ENCODE data around the gene ALG11.

The ALG11 gene, protein sequence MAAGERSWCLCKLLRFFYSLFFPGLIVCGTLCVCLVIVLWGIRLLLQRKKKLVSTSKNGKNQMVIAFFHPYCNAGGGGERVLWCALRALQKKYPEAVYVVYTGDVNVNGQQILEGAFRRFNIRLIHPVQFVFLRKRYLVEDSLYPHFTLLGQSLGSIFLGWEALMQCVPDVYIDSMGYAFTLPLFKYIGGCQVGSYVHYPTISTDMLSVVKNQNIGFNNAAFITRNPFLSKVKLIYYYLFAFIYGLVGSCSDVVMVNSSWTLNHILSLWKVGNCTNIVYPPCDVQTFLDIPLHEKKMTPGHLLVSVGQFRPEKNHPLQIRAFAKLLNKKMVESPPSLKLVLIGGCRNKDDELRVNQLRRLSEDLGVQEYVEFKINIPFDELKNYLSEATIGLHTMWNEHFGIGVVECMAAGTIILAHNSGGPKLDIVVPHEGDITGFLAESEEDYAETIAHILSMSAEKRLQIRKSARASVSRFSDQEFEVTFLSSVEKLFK

DNA sequence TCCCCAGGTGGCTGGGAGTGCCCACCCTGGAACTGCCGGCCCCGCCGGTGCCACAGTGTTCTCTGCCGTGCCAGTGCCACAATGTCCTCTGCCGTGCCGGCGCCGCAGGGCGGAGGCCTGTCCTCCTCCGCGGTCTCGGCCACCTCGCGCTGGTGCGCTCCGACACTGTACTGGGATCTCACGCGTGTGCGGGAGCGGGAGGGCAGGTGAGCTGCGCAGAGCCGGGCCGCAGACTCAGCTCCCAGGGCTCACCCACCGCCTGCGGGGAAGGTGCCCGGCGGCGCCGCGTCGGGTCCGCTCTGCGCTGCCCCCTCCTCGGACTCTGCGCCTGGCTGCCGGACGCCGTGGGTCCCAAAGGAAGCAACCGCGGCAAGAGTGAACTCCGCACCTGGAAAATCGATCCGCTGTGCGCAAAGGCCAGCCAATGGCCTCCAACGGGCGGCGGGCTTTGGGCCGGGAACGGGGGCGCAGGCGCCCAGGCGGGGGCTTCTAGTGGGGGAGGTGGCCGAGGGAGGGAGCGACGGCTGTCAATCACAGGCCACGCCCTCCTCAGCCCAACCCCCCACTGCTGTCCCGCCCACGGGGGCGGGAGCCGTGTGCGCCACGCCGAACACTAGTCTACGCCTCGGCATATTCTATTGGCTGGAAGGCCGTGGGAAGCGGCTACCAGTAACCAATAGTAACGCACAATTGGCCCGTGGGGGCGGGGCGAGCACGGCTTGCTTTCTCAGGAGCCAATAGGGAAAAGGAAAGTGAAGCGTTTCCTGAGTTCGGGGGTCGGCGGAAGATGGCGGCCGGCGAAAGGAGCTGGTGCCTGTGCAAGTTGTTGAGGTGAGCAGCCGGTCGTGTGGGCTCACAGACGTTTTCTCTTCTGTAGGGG, at the start of gene ALG11:
Gene ALG11 (plus strand): TSS at position 767 of the 880 bp plus-strand sequence. CDS start 21 bp downstream, at position 788.
- TF ChIP-seq GATA3 (IDR thresholded peaks at IDR 0.05; ENCODE audit: low read depth, low read length) (no peak), GATA2 (IDR thresholded peaks at IDR 0.05; ENCODE audit: low read depth, low read length) (no peak)

DNA sequence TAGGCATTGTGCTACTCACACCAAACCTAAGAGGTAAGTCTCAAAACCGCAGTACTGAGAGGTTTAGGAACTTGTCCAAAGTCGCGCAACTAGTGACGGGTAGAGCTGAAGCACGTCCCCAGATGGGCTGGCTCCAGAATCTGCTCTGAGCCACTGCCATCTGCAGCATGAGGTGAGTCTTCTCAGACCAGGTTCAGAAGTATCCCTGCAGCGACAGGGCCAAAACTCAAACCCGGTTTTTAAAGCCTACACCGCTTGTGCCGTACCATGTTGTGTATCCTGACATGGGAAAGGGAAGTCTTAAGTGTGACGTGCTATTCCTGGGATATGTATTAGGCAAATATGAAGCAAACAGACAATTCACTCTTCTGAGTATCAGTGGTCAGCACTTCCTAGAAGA, 46.0 kb upstream of the ALG11 start:
- TF ChIP-seq GATA2 (IDR thresholded peaks at IDR 0.05; ENCODE audit: low read depth, low read length) (no peak), GATA3 (IDR thresholded peaks at IDR 0.05; ENCODE audit: low read depth, low read length) (no peak)

DNA sequence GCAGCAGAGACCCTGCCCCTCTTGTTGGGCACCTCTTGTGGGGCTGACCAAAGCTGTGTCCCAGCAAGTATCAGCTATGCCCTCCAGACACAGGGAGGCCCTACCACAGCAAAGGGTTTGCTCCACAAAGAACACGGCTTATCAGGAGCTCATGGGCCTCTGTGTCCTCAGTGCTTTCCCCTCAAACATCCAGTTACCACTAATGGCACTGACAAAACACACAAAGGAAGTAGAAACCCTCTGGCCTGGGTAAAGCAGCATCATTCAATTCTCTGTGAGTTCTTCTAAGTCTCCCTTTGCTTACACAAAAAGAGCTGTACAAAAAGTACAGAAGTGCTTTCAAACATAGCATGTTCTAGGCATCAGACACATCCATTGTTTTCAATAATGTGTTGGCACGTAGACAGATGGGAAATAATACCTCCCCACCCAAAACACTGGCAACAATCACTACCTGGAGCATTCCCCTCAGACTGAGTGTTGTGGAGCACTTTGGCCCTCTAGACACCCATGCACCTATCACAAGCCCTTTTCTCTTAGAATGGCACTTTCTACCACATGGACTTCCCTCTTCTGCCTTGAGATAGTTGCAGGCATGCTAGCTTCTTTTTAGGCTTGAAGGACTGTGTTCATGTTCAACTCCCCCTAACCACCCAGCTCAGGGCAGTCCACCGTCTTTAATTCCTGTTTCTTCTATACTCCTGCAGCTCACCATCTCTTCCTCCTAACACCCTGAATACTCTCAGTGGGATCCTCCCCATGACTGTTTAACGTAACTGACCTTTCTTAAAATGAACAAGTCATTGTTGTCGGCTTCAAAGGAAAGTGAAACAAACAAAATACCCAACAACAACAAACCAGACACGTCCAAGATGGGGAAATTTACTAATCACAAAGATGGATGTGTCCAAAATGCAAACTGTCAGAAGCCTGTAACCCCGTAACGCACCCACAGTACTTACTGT, 44.4 kb upstream of the ALG11 start:
- TF ChIP-seq GATA3 (IDR thresholded peaks at IDR 0.05; ENCODE audit: low read depth, low read length) (no peak), GATA2 (IDR thresholded peaks at IDR 0.05; ENCODE audit: low read depth, low read length) (no peak)

DNA sequence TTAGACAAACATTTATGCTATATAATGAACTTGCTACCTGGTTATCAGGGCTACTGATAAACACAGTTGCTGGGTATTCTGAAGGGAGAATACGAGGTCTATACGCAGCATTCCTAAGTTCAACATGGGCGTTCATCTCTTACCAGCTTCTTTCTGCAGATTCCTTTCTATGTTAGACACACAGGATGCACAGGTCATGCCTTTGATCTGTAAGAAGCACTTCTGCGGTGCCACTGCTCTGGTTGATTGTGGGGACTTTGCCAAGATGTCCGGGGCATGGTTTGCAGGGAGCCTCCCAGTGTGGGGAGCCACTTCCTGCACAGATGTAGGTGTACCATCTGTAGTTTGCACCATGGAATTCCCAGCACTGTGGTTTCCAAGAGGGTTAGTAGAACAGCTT, 41.8 kb upstream of the ALG11 start:
- TF ChIP-seq GATA3 (IDR thresholded peaks at IDR 0.05; ENCODE audit: low read depth, low read length) (no peak), GATA2 (IDR thresholded peaks at IDR 0.05; ENCODE audit: low read depth, low read length) (no peak)

DNA sequence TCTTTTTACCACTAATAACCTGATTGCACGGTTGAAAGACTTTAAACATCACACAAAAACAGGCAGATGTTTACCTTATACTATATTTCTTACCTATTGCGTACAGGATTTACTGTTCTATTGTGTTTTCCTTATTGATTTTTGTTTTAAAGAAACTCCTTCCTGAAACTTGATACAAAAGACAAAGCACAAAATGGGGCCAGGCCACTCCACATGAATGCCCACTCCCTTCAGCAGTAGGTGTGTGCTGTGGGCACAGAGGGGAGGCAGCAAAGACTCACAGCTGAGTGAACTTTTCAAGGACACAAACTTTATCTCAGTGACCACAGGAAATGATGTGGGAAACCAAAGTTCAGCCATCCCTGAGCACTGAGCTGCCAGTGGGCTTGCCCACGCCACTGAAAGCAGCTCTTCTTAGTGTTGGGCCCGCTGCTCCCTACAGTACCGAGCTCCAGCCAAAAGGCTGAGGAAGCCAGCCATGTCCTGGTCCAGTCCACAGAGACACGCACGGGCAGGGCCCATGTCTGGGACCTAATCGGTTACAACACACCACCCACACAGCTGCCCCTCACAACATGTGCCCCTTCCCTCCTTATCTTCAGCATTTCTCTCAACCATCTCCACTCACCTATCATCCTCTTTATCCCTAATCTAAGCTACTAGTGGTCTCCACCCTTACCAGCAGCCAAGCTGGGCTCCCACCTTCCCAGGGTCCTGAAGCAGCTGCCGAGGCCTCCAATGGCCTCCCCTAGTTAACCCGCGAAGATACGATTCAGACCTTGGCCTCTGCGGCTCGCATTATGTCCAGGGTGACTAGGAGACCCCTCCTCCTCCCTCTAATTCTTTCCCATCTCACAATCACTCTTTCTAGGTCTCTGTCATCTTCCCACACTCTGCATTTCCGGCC, 40.4 kb upstream of the ALG11 start:
- TF ChIP-seq GATA3 (IDR thresholded peaks at IDR 0.05; ENCODE audit: low read depth, low read length), result no peak
- no peak for TF ChIP-seq GATA2 (IDR thresholded peaks at IDR 0.05; ENCODE audit: low read depth, low read length)

DNA sequence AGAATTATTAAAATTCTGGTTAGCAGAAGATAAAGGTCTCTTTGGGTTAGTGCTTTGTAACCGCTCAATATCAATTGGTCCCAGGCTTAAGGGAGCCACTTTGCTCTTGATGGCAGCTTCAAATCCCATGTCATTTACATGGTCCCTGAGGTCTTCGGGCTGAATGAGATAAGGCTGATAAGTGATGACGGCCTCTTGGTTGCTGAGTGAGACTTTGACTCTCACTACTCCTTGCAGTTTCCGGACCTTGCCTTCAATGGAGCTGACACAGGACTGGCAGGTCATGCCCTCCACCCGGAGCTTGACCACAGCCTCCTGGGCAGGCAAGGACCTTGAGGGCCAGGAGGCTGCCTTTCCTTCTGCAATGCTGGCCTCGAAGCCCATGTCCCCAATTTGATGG, 37.7 kb upstream of the ALG11 start:
- TF ChIP-seq GATA3 (IDR thresholded peaks at IDR 0.05; ENCODE audit: low read depth, low read length) (no peak), GATA2 (IDR thresholded peaks at IDR 0.05; ENCODE audit: low read depth, low read length) (no peak)

DNA sequence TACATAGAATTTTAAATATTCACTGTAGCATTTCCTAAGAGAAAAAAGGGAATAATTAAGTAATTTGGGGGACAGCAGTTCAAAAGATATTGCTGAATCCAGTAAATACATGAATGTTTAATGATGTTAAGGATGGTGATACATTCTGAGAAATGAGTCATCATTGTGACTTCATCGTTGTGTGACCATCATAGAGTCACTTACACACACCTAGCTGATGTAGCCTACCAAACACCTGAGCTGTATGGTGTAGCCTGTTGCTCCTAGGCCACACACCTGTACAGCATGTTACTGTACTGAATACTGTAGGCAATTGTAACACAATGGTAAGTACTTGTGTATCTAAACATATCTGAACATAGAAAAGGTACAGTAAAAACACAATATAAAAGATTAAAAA, 35.8 kb upstream of the ALG11 start:
- no peak for TF ChIP-seq GATA2 (IDR thresholded peaks at IDR 0.05; ENCODE audit: low read depth, low read length)
- no peak for TF ChIP-seq GATA3 (IDR thresholded peaks at IDR 0.05; ENCODE audit: low read depth, low read length)

DNA sequence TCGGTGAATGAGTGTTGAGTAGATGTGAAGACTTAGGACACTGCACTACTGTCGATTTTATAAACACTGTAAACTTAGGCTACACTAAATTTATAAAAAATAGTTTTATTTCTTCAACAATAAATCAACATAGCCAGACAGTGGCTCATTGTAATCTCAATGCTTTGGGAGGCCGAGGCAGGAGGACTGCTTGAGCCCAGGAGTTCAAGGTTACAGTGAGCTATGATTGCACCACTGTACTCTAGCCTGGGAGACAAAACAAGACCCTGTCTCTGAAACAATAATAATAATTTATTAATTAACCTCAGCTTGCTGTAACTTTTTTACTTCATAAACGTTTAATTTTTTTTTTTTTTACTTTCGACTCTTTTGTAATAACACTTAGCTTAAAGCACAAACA, 35.3 kb upstream of the ALG11 start:
- TF ChIP-seq GATA2 (IDR thresholded peaks at IDR 0.05; ENCODE audit: low read depth, low read length), result no peak
- no peak for TF ChIP-seq GATA3 (IDR thresholded peaks at IDR 0.05; ENCODE audit: low read depth, low read length)

DNA sequence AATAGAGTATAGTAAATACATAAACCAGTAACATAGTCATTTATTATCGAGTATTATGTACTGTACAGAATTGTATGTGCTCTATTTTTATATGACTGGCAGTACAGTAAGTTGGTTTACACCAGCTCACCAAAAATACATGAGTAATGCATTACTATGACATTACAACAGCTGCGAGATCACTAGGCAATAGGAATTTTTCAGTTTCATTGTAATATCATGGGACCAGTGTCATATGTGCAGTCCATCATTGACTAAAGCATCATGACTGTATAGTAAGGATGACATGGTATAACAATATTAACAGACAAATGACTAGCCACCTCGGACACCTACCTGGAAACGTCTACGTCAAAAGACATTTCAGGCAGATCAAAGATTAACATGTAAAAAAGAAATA, 34.6 kb upstream of the ALG11 start:
- no peak for TF ChIP-seq GATA3 (IDR thresholded peaks at IDR 0.05; ENCODE audit: low read depth, low read length)
- TF ChIP-seq GATA2 (IDR thresholded peaks at IDR 0.05; ENCODE audit: low read depth, low read length), result no peak

DNA sequence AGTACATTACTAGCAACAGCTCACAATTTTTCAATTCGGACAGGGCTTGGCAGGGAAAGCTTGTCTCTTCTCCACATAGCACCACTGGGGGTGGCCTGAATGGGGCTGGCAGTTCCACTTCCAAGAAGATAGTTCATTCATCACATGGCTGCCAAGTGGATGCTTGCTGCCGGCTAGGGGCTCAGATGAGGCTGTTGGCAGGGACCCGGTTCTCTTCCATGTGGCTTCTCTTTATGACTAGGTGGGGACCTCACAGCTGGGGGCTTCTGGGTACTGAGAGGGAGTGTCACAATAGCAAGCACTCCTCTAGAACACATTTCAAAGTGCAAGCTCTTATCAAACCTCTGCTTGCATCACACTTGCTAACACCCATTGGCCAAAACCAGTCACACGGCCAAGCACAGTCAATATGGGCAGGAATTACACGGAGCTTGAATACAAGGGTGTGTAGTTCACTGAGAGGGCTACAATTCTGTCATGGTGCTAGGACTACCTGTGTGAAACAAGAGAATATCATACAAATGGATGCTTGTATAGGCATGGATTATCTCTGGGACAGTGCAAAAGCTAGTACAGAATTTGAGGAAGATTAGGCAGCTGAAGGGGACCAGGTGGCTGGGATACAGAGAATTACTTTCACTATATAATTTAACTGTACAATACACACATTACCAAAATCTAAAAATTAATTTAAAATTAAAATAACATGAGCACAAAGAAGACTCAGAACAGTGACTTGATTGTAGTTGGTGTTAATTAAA, 33.2 kb upstream of the ALG11 start:
- no peak for TF ChIP-seq GATA2 (IDR thresholded peaks at IDR 0.05; ENCODE audit: low read depth, low read length)
- TF ChIP-seq GATA3 (IDR thresholded peaks at IDR 0.05; ENCODE audit: low read depth, low read length), result no peak

DNA sequence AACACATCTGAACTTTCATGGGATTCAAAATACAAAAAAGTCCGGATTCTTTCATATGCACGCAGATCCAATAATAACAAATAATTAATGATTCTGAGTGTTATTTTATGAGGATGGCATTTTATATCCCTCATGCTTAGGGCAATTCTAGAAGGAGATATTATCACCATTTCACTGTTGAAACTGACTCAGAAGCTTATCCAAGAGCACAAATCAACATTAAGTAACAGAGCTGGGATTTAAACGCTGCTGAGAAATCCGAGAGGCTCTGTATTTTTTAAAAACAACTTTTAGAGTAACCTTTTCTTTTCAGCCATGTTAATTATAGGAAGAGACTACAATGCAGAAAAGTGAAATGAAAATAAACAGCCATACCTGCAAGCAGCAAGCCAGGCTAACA, 31.3 kb upstream of the ALG11 start:
- no peak for TF ChIP-seq GATA3 (IDR thresholded peaks at IDR 0.05; ENCODE audit: low read depth, low read length)
- TF ChIP-seq GATA2 (IDR thresholded peaks at IDR 0.05; ENCODE audit: low read depth, low read length), result no peak

DNA sequence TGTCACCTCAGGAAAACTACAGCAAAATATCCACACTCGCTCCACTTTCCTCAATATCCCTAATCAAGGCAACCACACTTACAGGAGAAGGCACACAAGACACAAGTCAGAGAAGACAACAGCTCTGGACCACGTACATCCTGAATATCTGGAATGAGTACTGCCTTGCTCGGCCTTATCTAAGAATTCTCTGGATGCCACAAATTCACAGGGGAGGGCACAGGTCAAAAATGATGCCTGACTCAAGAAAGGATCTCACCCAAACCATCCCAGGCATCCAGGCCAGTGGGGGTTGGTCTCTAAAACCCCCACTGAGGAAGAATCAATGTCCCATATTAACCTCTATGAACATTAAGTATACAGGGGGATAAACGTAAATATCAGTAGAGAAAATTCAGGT, 30.8 kb upstream of the ALG11 start:
- TF ChIP-seq GATA2 (IDR thresholded peaks at IDR 0.05; ENCODE audit: low read depth, low read length) (no peak), GATA3 (IDR thresholded peaks at IDR 0.05; ENCODE audit: low read depth, low read length) (no peak)
